ENCODE data around the gene KYAT1.

KYAT1 gene

GRCh38 chr9:128898382-128898781 lies 16.6 kb upstream of the KYAT1 start:
- Histone ChIP-seq H2AFZ (ENCODE audit: low read depth, low read length) (no peak overlapping the region), H3K4me1 (ENCODE audit: insufficient read depth, low read length) (peaks cover 10% of the 10 kb centered on the region), H3K4me2 (ENCODE audit: insufficient read depth, low read length) (no peak overlapping the region), H3K4me3 (ENCODE audit: low read depth in 1 of 2, low read length in 2 of 2) (no peak overlapping the region), H3K27ac (ENCODE audit: low read length) (no peak overlapping the region), H3K9me3 (ENCODE audit: insufficient read depth, low read length, severe bottlenecking) (no peaks in the 10 kb centered on the region), H3K79me2 (ENCODE audit: insufficient read depth, low read length) (0 out of 2 replicates have a peak, but pooled peaks cover 3% of the 10 kb centered on the region), H4K20me1 (ENCODE audit: insufficient read depth, low read length) (peaks cover 7% of the 10 kb centered on the region), H3K27me3 (ENCODE audit: insufficient read depth, low read length, poor library complexity) (no peaks in the 10 kb centered on the region), H3K36me3 (ENCODE audit: insufficient read depth, low read length) (peaks cover 14% of the 10 kb centered on the region; the same call in 1 of the 2 replicates), H3K9ac (ENCODE audit: low read depth, low read length) (no peak overlapping the region)
- no peak for DNase-seq
- no peak for ATAC-seq (ENCODE audit: insufficient read depth, low read depth)
- no peak for TF ChIP-seq EZH2 (IDR thresholded peaks at IDR 0.05; ENCODE audit: borderline replicate concordance, low read depth, low read length, severe bottlenecking)
- TF ChIP-seq CTCF (IDR thresholded peaks at IDR 0.05; ENCODE audit: borderline replicate concordance, extremely low read depth, low read length, poor library complexity, severe bottlenecking): no peak

GRCh38 chr9:128895556-128895955 lies 13.8 kb upstream of the KYAT1 start:
- H3K9ac ChIP-seq (ENCODE audit: low read depth, low read length): no peak overlapping the region
- peaks cover 34% of the 10 kb centered on the region for H3K36me3 ChIP-seq (ENCODE audit: insufficient read depth, low read length)
- H3K4me2 ChIP-seq (ENCODE audit: insufficient read depth, low read length): no peak overlapping the region
- H2AFZ ChIP-seq (ENCODE audit: low read depth, low read length): no peak overlapping the region
- ATAC-seq (ENCODE audit: insufficient read depth, low read depth): no peak
- H3K9me3 ChIP-seq (ENCODE audit: insufficient read depth, low read length, severe bottlenecking): no peaks in the 10 kb centered on the region
- no peak for DNase-seq
- H3K4me1 ChIP-seq (ENCODE audit: insufficient read depth, low read length): no peaks in the 10 kb centered on the region
- H3K27me3 ChIP-seq (ENCODE audit: insufficient read depth, low read length, poor library complexity): no peaks in the 10 kb centered on the region
- peaks cover 2% of the 10 kb centered on the region; the same call in 1 of the 2 replicates for H4K20me1 ChIP-seq (ENCODE audit: insufficient read depth, low read length)
- H3K79me2 ChIP-seq (ENCODE audit: insufficient read depth, low read length): peaks cover 5% of the 10 kb centered on the region
- H3K27ac ChIP-seq (ENCODE audit: low read length): no peak overlapping the region
- no peak overlapping the region for H3K4me3 ChIP-seq (ENCODE audit: low read depth in 1 of 2, low read length in 2 of 2)
- no peak for TF ChIP-seq EZH2 (IDR thresholded peaks at IDR 0.05; ENCODE audit: borderline replicate concordance, low read depth, low read length, severe bottlenecking)
- no peak for TF ChIP-seq CTCF (IDR thresholded peaks at IDR 0.05; ENCODE audit: borderline replicate concordance, extremely low read depth, low read length, poor library complexity, severe bottlenecking)

- no peak overlapping the region for H3K4me3 ChIP-seq (ENCODE audit: low read depth in 1 of 2, low read length in 2 of 2)
- H3K36me3 ChIP-seq (ENCODE audit: insufficient read depth, low read length): peaks cover 39% of the 10 kb centered on the region
- H3K79me2 ChIP-seq (ENCODE audit: insufficient read depth, low read length): peaks cover 7% of the 10 kb centered on the region
These were observed 13.0 kb upstream of the KYAT1 start for GRCh38 chr9:128894764-128895163.

More at GRCh38 chr9:128894764-128895163, 13.0 kb upstream of the KYAT1 start:
- Histone ChIP-seq H3K4me2 (ENCODE audit: insufficient read depth, low read length) (no peak overlapping the region), H3K4me1 (ENCODE audit: insufficient read depth, low read length) (no peaks in the 10 kb centered on the region), H3K27me3 (ENCODE audit: insufficient read depth, low read length, poor library complexity) (no peaks in the 10 kb centered on the region), H3K9ac (ENCODE audit: low read depth, low read length) (no peak overlapping the region), H2AFZ (ENCODE audit: low read depth, low read length) (no peak overlapping the region), H3K27ac (ENCODE audit: low read length) (no peak overlapping the region), H4K20me1 (ENCODE audit: insufficient read depth, low read length) (peaks cover 2% of the 10 kb centered on the region; the same call in 1 of the 2 replicates), H3K9me3 (ENCODE audit: insufficient read depth, low read length, severe bottlenecking) (no peaks in the 10 kb centered on the region)
- ATAC-seq (ENCODE audit: insufficient read depth, low read depth) (no peak), DNase-seq (no peak)
- TF ChIP-seq EZH2 (IDR thresholded peaks at IDR 0.05; ENCODE audit: borderline replicate concordance, low read depth, low read length, severe bottlenecking): no peak
- no peak for TF ChIP-seq CTCF (IDR thresholded peaks at IDR 0.05; ENCODE audit: borderline replicate concordance, extremely low read depth, low read length, poor library complexity, severe bottlenecking)

Measured in DND-41 (cell line).